IMR-90 (cell line): Measurements from ENCODE around the gene DACH1. TPM values are rescaled to one million over a fixed set of nuclear protein-coding genes. Genes with fewer than 3 reads are reported as not detected.

Experiments used
- ATAC-seq: fragments of 200-7000 bp; cut with Tn5 transposase; 2 replicates; pipeline ENCODE4 v1.9.1; 2020; ENCODE audit warnings: low read depth, mild to moderate bottlenecking, moderate library complexity
- BruUV-seq: library from RNA; stranded (reverse); fragments of 400-500 nt; replicated peaks from 2 replicates; lab custom pipeline; 2021; lab: Mats Ljungman, UMichigan
- CTCF ChIA-PET: fragments of 300-600 bp; formaldehyde crosslinking; extraction: SDS; loops from one replicate; lab custom pipeline; 2021; ENCODE audit warnings: antibody characterized with exemption; lab: Yijun Ruan, JAX
- POLR2A ChIA-PET: fragments of 300-600 bp; sonication (Branson Sonifier 250); formaldehyde crosslinking; loops from one replicate; lab custom pipeline; 2022; ENCODE audit warnings: antibody characterized with exemption; ENCODE audit not compliant: unreplicated experiment; lab: Charles Lee
- DNase-seq: peaks from one replicate; pipeline ENCODE4 v3.0.0; 2013
- H2AFZ ChIP-seq: replicated peaks from 2 replicates; pipeline ENCODE3; 2013; ENCODE audit warnings: low read length, mild to moderate bottlenecking; ENCODE audit not compliant: poor library complexity
- H2AK5ac ChIP-seq: 2 replicates; pipeline ENCODE4 v1.6.1; 2013; ENCODE audit warnings: low read depth, low read length, inconsistent platforms
- H2AK9ac ChIP-seq: replicated peaks from 2 replicates; pipeline ENCODE3; 2013; ENCODE audit warnings: mild to moderate bottlenecking, low read depth, low read length, moderate library complexity; ENCODE audit not compliant: poor library complexity
- H2BK120ac ChIP-seq: 2 replicates; pipeline ENCODE4 v1.6.1; 2013; ENCODE audit warnings: low read depth, low read length, inconsistent platforms
- H2BK15ac ChIP-seq: 3 replicates; pipeline ENCODE4 v1.6.1; 2013; ENCODE audit warnings: low read depth, low read length, inconsistent platforms
- H2BK20ac ChIP-seq: 2 replicates; pipeline ENCODE4 v1.6.1; 2013; ENCODE audit warnings: low read depth, mild to moderate bottlenecking, inconsistent platforms, low read length, moderate library complexity
- H2BK5ac ChIP-seq: 2 replicates; pipeline ENCODE4 v1.6.1; 2013; ENCODE audit warnings: mild to moderate bottlenecking, low read depth, low read length, inconsistent platforms; ENCODE audit not compliant: poor library complexity, severe bottlenecking
- H3K14ac ChIP-seq: replicated peaks from 2 replicates; pipeline ENCODE4 v1.6.1; 2013; ENCODE audit warnings: low read depth, low read length, inconsistent platforms
- H3K18ac ChIP-seq: 2 replicates; pipeline ENCODE4 v1.6.1; 2013; ENCODE audit warnings: low read depth, low read length, control low read depth
- H3K23ac ChIP-seq: 2 replicates; pipeline ENCODE4 v1.6.1; 2013; ENCODE audit warnings: low read depth, low read length, inconsistent platforms
- H3K27ac ChIP-seq: 2 replicates; pipeline ENCODE4 v1.5.1; 2013; ENCODE audit warnings: mild to moderate bottlenecking, control low read depth, low read length; ENCODE audit not compliant: insufficient read depth
- H3K27me3 ChIP-seq: 2 replicates; pipeline ENCODE4 v1.6.1; 2013; ENCODE audit warnings: low read length; ENCODE audit not compliant: control insufficient read depth, insufficient read depth
- H3K36me3 ChIP-seq: 2 replicates; pipeline ENCODE4 v1.6.1; 2013; ENCODE audit warnings: low read length, mixed read lengths; ENCODE audit not compliant: control insufficient read depth, insufficient read depth
- H3K4ac ChIP-seq: 2 replicates; pipeline ENCODE4 v1.6.1; 2013; ENCODE audit warnings: low read depth, low read length, inconsistent platforms
- H3K4me1 ChIP-seq: 2 replicates; pipeline ENCODE4 v1.6.1; 2013; ENCODE audit warnings: low read length, mixed read lengths; ENCODE audit not compliant: control insufficient read depth, insufficient read depth
- H3K4me2 ChIP-seq: 2 replicates; pipeline ENCODE4 v1.6.1; 2013; ENCODE audit warnings: low read depth, mild to moderate bottlenecking, control low read depth, low read length, moderate library complexity
- H3K4me3 ChIP-seq: 2 replicates; pipeline ENCODE4 v1.5.1; 2013; ENCODE audit warnings: low read depth, mild to moderate bottlenecking, control low read depth, low read length, moderate library complexity; ENCODE audit not compliant: insufficient read depth
- H3K56ac ChIP-seq: 2 replicates; pipeline ENCODE4 v1.6.1; 2013; ENCODE audit warnings: low read length, inconsistent platforms; ENCODE audit not compliant: insufficient read depth; ENCODE audit errors: extremely low read depth
- H3K79me1 ChIP-seq, 2 experiments: 2 replicates each; pipeline ENCODE4 v1.6.1; 2013; ENCODE audit warnings: low read length in 2 of 2, inconsistent platforms in 1 of 2, low read depth in 1 of 2
- H3K9ac ChIP-seq: 2 replicates; pipeline ENCODE4 v1.6.1; 2013; ENCODE audit warnings: low read depth, low read length, control low read depth
- H3K9me1 ChIP-seq: 2 replicates; pipeline ENCODE4 v1.6.1; 2013; ENCODE audit warnings: low read length, inconsistent platforms; ENCODE audit not compliant: insufficient read depth
- H3K9me3 ChIP-seq: 2 replicates; pipeline ENCODE4 v1.6.1; 2013; ENCODE audit warnings: low read length; ENCODE audit not compliant: control insufficient read depth, insufficient read depth
- H4K20me1 ChIP-seq: 2 replicates; pipeline ENCODE4 v1.6.1; 2013; ENCODE audit warnings: low read length, inconsistent platforms; ENCODE audit not compliant: insufficient read depth
- H4K5ac ChIP-seq: 2 replicates; pipeline ENCODE4 v1.6.1; 2013; ENCODE audit warnings: mild to moderate bottlenecking, low read depth, low read length, control low read depth
- H4K8ac ChIP-seq, 2 experiments: 2 replicates each; pipeline ENCODE4 v1.6.1; 2013; ENCODE audit warnings: low read depth in 2 of 2, low read length in 2 of 2, control low read depth in 1 of 2, inconsistent platforms in 1 of 2
- H4K91ac ChIP-seq: 2 replicates; pipeline ENCODE4 v1.6.1; 2013; ENCODE audit warnings: low read depth, low read length, inconsistent platforms; ENCODE audit not compliant: insufficient read depth
- BHLHE40 ChIP-seq: fragments of 150-350 bp; IDR thresholded peaks from 2 replicates; pipeline ENCODE4 v1.6.1; 2016; ENCODE audit warnings: mild to moderate bottlenecking, low read depth, low read length
- CEBPB ChIP-seq: IDR thresholded peaks from 2 replicates; pipeline ENCODE4 v1.6.1; 2012; ENCODE audit warnings: low read depth, low read length, improper control_type of control experiment
- CHD1 ChIP-seq: IDR thresholded peaks from 2 replicates; pipeline ENCODE4 v1.6.1; 2012; ENCODE audit warnings: low read depth, low read length, improper control_type of control experiment
- ELK1 ChIP-seq: fragments of 150-350 bp; IDR thresholded peaks from 2 replicates; pipeline ENCODE4 v1.6.1; 2016; ENCODE audit warnings: low read depth, mild to moderate bottlenecking, low read length, moderate library complexity, borderline replicate concordance
- FOS ChIP-seq: fragments of 150-350 bp; IDR thresholded peaks from 2 replicates; pipeline ENCODE4 v1.6.1; 2016; ENCODE audit warnings: low read depth, low read length
- MAZ ChIP-seq: IDR thresholded peaks from 2 replicates; pipeline ENCODE4 v1.6.1; 2012; ENCODE audit warnings: low read depth, mild to moderate bottlenecking, low read length, improper control_type of control experiment, moderate library complexity, borderline replicate concordance
- MXI1 ChIP-seq: IDR thresholded peaks from 2 replicates; pipeline ENCODE4 v1.6.1; 2012; ENCODE audit warnings: low read depth, mild to moderate bottlenecking, low read length, moderate library complexity, borderline replicate concordance
- POLR2A ChIP-seq: IDR thresholded peaks from 2 replicates; pipeline ENCODE4 v1.6.1; 2012; ENCODE audit warnings: mild to moderate bottlenecking, low read depth, low read length
- RAD21 ChIP-seq: IDR thresholded peaks from 2 replicates; pipeline ENCODE4 v1.6.1; 2012; ENCODE audit warnings: low read length, improper control_type of control experiment
- RCOR1 ChIP-seq: IDR thresholded peaks from 2 replicates; pipeline ENCODE4 v1.6.1; 2012; ENCODE audit warnings: mild to moderate bottlenecking, low read length, improper control_type of control experiment; ENCODE audit not compliant: insufficient replicate concordance
- RFX5 ChIP-seq: IDR thresholded peaks from 2 replicates; pipeline ENCODE4 v1.8.0; 2012; ENCODE audit warnings: low read depth, mild to moderate bottlenecking, low read length, moderate library complexity
- SMC3 ChIP-seq: fragments of 150-350 bp; IDR thresholded peaks from 2 replicates; pipeline ENCODE4 v1.6.1; 2016; ENCODE audit warnings: low read depth, mild to moderate bottlenecking, antibody characterized with exemption, low read length, moderate library complexity
- WGBS, 2 experiments: methylation state at CpG; one replicate each; pipeline versions ENCODE4 v1.1.5 to v1.1.7; 2013; ENCODE audit warnings: missing lambda C conversion rate in 2 of 2; ENCODE audit not compliant: insufficient read length in 1 of 2; ENCODE audit errors: extremely low coverage in 2 of 2; 5-methylcytosine and 5-hydroxymethylcytosine counted together
- dilution Hi-C: fragments of 300-500 bp; cut with HindIII; formaldehyde crosslinking; loops from one replicate; pipeline ENCODE4 v1.14.3; 2018; ENCODE audit warnings: low sequenced_read_pairs; ENCODE audit not compliant: unreplicated experiment
- in situ Hi-C: fragments of 300-500 bp; cut with MboI; formaldehyde crosslinking; loops from 3 replicates; pipeline ENCODE4 v1.14.3; 2019; ENCODE audit warnings: low sequenced_read_pairs, inconsistent platforms, mixed read lengths
- intact Hi-C: fragments of 100-400 bp; cut with micrococcal nuclease; formaldehyde crosslinking; loops from 2 replicates; pipeline ENCODE4 v1.10.0; 2022
- polyA plus RNA-seq, 3 experiments: library from polyadenylated mRNA; depleted of rRNA; stranded (reverse); fragments of >200 nt; gene quantifications; 2 replicates each; pipeline ENCODE4 v1.2.3, GENCODE V29; 2012; ENCODE audit warnings: low replicate concordance in 1 of 3
- total RNA-seq: library from RNA; depleted of rRNA; stranded (reverse); fragments of >200 nt; gene quantifications from 2 replicates; pipeline ENCODE4 v1.2.3, GENCODE V29; 2012

Gene DACH1
- total and polyA plus RNA-seq, 2 of the 4 experiments (the other 2 are of a cell fraction): not detected

- Histone ChIP-seq H2BK120ac (no peak overlapping the region), H2AK9ac (no peak overlapping the region), H3K27ac (no peak overlapping the region), H3K4ac (no peak overlapping the region), H3K4me3 (no peak overlapping the region), H3K9me3 (no peaks in the 10 kb centered on the region), H3K4me1 (no peaks in the 10 kb centered on the region), H3K23ac (no peak overlapping the region), H3K79me1 (no peaks in the 10 kb centered on the region), H2BK20ac (no peak overlapping the region), H2AFZ (no peak overlapping the region), H2BK15ac (no peak overlapping the region), H3K18ac (no peak overlapping the region), H3K9me1 (no peaks in the 10 kb centered on the region), H4K8ac (no peak overlapping the region), H3K36me3 (no peaks in the 10 kb centered on the region), H4K5ac (no peak overlapping the region), H4K20me1 (no peaks in the 10 kb centered on the region), H3K27me3 (no peaks in the 10 kb centered on the region), H3K9ac (no peak overlapping the region), H3K4me2 (no peak overlapping the region), H2AK5ac (no peak overlapping the region), H4K91ac (no peak overlapping the region), H2BK5ac (no peak overlapping the region), H3K56ac (no peak overlapping the region), H3K14ac (no peak overlapping the region)
- ATAC-seq (no peak), DNase-seq (no peak)
- WGBS, 2 experiments: no CpG with 5 or more reads among the region's 2 CpGs
- no TSS peak for BruUV-seq
- dilution Hi-C loops: no loop called here
- POLR2A ChIA-PET: no interaction called here
- in situ Hi-C loops: no loop called here
- CTCF ChIA-PET: no interaction called here
- TF ChIP-seq POLR2A (no peak), RFX5 (no peak), BHLHE40 (no peak), RAD21 (no peak), SMC3 (no peak), RCOR1 (no peak), MXI1 (no peak), CEBPB (no peak), CHD1 (no peak), ELK1 (no peak), MAZ (no peak), FOS (no peak)
- intact Hi-C loops: no loop called here
Measured at GRCh38 chr13:71727042-71727441, 140.0 kb downstream of the DACH1 start.
